Left colon (tissue), 2 donors: Measurements from ENCODE around the gene NFATC3. TPM values are rescaled to one million over a fixed set of nuclear protein-coding genes. Genes with fewer than 3 reads are reported as not detected.
"Not testable (repeated sequence)": the region's sequence is repeated elsewhere in the genome, so short reads cannot be mapped to it uniquely, and the experiment has no call there.

Experiments used
- ATAC-seq: fragments of 200-7000 bp; cut with Tn5 transposase; one replicate; pipeline ENCODE4 v1.9.1; 2020; ENCODE audit warnings: mild to moderate bottlenecking, moderate library complexity
- DNase-seq, 2 donors: peaks; one replicate each; pipeline ENCODE4 v3.0.0-alpha.2; 2020
- intact Hi-C, 2 donors: fragments of 100-400 bp; cut with DNase I in 1 of 2; cut with micrococcal nuclease in 1 of 2; formaldehyde crosslinking; loops; one replicate each; pipeline versions ENCODE4 v1.11.2 to v1.14.0; 2022; cut with DNase I, micrococcal nuclease
- total RNA-seq, 2 donors: library from RNA; stranded (reverse); fragmentation: NEBNext Ultra II Directional; extraction: Animal tissue kit (Norgen Biotek cat#: 25700); gene quantifications; one replicate each; pipeline ENCODE4 v1.2.1, GENCODE V29; 2021
- donor health status: DM: no; HTN: no; CAD: no.
- donor health status: DM: yes; HTN: yes; CAD: no.

The NFATC3 gene
- total RNA-seq, 2 donors from 2014 or later: 24.6 to 24.9 TPM

DNA sequence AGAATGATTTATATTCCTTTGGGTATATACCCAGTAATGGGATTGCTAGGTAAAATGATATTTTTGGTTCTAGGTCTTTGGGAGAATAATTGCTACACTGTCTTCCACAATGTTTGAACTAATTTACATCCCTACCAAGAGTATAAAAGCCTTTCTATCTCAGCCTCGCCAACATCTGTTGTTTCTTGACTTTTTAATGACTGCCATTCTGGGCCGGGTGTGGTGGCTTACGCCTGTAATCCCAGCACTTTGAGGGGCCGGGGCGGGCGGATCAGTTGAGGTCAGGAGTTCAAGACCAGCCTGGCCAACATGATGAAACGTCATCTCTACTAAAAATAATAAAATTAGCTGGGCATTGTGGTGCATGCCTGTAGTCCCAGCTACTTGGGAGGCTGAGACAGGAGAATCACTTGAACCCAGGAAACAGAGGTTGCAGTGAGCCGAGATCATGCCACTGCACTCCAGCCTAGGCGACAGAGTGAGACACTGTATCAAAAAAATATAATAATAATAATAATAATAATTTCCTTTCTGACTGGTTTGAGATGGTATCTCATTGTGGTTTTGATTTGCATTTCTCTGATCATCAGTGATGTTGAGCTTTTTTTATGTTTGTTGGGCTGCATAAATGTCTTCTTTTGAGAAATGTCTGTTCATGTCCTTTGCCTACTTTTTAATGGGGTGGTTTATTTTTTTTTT is 22.2 kb downstream of the NFATC3 start:
- ATAC-seq: peak; percentile 44
- DNase-seq, intact Hi-C loops: not testable (repeated sequence)

DNA sequence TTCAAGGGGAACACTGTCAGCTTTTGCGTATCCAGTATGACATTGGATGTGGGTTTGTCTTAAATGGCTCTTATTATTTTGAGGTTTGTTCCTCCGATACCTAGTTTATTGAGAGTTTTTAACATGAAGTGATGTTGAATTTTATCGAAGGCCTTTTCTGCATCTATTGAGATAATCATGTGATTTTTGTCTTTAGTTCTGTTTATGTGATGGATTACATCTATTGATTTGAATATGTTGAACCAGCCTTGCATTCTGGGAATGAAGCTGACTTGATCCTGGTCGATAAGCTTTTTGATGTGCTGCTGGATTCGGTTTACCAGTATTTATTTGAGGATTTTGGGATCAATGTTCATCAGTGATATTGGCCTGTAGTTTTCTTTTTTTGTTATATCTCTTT is 24.0 kb downstream of the NFATC3 start:
- DNase-seq, ATAC-seq, intact Hi-C loops: not testable (repeated sequence)

DNA sequence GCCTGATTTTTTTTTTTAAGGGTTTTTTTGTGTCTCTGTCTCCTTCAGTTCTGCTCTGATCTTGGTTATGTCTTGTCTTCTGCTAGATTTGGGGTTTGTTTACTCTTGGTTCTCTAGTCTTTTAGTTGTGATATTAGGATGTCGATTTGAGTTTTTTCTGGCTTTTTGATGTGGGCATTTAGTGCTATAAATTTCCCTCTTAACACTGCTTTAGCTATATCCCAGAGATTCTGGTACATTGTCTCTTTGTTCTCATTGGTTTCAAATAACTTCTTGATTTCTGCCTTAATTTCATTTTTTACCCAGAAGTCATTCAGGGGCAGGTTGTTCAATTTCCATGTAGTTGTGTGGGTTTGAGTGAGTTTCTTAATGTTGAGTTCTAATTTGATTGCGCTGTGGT is 25.4 kb downstream of the NFATC3 start:
- intact Hi-C loops, DNase-seq, ATAC-seq: not testable (repeated sequence)

DNA sequence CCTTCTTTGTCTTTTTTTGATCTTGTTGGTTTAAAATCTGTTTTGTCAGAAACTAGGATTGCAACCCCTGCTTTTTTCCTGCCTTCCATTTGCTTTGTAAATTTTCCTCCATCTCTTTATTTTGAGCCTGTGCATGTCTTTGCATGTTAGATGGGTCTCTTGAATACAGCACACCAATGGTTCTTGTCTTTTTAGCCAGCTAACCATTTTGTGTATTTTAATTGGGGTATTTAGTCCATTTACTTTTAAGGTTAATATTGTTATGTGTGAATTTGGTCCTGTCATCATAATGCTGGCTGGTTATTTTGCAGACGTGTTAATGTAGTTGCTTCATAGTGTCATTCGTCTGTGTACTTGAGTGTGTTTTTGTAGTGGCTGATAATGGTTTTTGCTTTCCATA is 26.2 kb downstream of the NFATC3 start:
- DNase-seq (no peak), ATAC-seq (no peak)
- intact Hi-C loops: no loop called here

DNA sequence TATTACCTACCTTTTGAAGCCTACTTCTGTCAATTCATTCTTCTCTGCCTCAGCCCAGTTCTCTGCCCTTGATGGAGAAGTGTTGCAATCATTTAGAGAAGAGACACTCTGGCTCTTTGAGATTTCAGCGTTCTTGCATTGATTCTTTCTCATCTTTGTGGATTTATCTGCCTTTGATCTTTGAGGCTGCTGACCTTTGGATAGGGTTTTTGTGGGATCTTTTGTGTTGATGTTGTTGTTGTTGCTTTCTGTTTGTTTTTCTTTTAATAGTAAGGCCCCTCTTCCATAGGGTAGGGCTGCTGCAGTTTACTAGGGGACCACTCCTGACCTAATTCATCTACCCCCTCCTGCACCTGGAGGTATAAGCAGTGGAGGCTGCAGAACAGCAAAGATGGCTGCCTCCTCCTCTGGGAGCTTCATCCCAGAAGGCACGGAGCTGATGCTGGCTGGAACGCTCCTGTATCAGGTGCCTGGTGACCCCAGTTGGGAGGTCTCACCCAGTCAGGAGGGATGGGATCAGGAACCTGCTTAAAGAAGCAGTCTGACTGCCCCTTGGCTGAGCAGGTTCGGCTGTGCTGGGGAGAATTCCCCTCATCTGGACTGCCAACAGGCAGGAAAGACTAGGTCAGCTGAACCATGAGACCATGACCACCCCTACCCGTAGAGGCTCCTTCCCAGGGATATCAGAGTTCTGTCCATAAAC is 28.0 kb downstream of the NFATC3 start:
- DNase-seq (no peak), ATAC-seq (no peak)
- intact Hi-C loops: no loop called here

DNA sequence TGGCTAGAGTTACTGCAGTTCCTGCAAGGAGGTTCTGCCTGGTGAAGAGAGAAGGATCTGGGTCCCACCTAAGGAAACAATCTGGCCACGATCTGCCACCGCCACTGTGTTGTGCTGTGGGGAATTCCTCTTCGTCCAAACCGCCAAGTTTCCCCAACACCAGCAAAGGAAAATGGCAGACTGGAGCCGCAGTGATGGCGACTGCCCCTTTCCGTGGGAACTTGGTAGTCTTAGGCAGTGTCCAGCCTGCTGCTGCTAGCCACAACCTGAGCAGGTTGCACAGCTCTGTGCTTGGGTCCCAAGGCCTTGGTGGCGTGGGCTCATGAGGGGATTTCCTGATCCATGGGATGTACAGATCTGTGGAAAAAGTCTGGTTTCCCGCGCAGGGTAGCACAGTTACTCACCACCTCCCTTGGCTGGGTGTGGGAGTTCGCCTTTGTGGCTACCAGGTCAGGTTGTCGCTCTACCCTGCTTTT is 28.6 kb downstream of the NFATC3 start:
- ATAC-seq (no peak), DNase-seq (no peak)
- intact Hi-C loops: no loop called here

DNA sequence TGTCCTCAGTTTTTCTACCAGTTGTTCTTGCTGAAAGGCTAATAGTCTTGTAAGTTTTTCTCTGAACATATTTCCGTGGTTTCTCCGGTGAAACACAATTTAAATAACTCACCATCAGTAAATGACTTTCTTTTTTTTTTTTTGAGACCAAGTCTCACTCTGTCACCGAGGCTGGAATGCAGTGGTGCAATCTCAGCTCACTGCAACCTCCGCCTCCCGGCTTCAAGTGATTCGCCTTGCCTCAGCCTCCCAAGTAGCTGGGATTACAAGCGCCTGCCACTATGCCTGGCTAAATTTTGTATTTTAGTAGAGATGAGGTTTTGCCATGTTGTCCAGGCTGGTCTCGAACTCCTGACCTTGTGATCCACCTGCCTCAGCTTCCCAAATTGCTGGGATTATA is 29.8 kb downstream of the NFATC3 start:
- intact Hi-C loops, DNase-seq, ATAC-seq: not testable (repeated sequence)

DNA sequence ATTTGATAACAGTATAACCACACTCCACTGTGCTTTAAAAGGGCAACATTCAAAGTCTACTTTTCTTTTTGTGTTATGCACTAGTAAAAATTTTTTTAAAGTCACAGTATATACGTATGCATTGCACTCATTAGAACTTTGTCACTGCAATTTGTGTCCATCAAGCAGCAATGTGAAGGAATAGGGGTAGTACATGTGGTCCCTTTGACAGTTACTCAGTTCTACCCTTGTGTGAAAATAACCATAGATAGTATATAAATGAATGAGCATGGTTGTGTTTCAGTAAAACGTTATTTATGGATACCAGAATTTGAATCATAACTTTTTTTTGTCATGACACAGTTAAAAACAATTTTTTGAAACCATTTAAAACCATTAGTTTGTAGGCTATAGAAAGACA is 30.7 kb downstream of the NFATC3 start:
- DNase-seq: no peak
- ATAC-seq: no peak
- intact Hi-C loops: no loop called here

DNA sequence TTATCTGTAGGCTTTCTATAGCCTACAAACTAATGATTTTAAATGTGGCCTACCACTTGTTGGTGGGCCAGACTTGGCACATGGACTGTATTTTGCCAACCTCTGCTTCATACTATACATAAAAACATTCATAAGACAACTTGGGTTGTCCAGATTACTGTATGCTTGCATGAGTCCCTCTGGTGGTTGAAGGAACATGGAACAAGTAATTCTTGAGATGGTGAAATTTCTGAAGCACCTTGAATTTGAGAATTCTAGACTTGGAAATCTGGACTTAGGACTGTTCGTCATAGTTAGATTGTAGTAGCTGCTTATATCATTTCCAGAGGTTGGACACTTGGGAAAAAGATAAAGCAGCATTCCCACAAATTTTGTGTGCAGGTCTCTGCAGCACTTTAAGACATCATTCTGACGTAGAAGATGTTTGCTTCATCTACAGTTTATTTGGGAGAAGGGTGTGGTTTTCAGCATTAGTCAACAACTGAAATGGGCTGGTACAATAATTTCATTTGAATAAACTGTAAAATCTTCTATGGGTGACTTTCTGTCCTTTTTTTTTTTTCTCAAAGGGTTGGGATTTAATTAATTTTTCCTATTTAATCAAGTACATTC is 31.2 kb downstream of the NFATC3 start:
- ATAC-seq (peak; percentile 73), DNase-seq (no peak)
- intact Hi-C loops: no loop called here

DNA sequence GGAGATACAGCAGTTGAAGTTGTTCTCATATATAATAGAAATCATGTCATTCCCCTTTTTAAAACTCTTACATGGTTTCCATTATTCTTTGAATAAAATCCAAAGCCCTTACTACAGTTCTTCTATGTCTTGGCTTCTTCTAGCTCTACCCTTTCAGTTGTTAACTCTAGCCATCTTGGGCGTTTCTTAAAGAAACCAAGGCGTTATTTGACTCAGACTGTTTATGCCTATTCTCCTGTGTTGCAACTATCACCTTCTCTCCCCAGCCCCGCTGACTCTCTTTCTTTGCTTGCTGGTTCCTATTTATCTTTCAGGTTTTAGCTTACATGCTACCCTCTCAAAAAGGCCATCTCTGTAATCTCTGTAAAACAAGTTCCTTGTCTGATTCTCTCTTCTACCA is 32.7 kb downstream of the NFATC3 start:
- DNase-seq: no peak
- intact Hi-C loops: no loop called here

DNA sequence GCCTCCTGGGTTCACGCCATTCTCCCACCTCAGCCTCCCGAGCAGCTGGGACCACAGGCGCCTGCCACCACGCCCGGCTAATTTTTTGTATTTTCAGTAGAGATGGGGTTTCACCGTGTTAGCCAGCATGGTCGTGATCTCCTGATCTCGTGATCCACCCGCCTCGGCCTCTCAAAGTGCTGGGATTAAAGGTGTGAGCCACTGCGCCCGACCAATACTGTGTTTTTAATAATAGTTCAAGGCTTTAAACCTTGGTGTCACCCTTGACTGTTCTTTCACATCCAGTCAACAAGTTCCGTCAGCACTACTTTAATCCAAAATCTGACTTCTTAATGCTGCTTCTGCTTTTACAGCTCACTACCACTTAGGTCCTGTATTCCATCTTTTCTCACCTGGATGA is 33.8 kb downstream of the NFATC3 start:
- ATAC-seq, DNase-seq, intact Hi-C loops: not testable (repeated sequence)

More for the DNA sequence above, 32.7 kb downstream of the NFATC3 start:
- no peak for ATAC-seq

DNA sequence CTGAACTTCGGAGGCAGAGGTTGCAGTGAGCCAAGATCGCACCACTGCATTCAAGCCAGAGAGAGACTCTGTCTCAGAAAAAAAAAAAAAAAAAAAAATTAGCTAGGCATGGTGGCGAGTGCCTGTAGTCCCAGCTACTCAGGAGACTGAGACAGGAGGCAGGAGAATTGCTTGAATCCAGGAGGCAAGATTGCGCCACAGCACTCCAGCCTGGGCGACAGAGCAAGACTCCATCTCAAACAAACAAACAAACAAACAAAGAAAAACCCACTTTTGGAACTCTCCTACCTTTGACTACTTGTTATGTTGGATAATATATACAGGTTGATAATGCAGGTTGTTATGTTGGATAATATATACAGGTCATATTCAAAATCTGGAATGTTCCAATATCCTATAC is 35.3 kb downstream of the NFATC3 start:
- ATAC-seq, DNase-seq, intact Hi-C loops: not testable (repeated sequence)

DNA sequence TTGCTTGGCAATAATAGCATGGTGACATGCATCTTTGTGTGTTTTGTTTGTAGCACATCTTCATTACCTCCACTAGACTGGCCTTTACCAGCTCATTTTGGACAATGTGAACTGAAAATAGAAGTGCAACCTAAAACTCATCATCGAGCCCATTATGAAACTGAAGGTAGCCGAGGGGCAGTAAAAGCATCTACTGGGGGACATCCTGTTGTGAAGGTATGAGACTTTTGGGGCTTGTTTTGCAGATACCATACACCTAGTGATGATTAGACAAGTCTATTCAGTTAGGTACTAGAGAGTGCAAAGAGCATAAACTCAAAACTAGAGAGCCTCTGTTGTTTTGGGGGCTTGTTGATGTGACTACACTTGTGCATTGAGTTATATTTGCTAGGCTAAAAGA is 41.2 kb downstream of the NFATC3 start:
- intact Hi-C loops: loop anchor here in 1 of 2 donors (5.0 kb wide), 1 partner anchor 34 kb away; no protein-coding TSS in a partner anchor
- no peak for ATAC-seq

DNA sequence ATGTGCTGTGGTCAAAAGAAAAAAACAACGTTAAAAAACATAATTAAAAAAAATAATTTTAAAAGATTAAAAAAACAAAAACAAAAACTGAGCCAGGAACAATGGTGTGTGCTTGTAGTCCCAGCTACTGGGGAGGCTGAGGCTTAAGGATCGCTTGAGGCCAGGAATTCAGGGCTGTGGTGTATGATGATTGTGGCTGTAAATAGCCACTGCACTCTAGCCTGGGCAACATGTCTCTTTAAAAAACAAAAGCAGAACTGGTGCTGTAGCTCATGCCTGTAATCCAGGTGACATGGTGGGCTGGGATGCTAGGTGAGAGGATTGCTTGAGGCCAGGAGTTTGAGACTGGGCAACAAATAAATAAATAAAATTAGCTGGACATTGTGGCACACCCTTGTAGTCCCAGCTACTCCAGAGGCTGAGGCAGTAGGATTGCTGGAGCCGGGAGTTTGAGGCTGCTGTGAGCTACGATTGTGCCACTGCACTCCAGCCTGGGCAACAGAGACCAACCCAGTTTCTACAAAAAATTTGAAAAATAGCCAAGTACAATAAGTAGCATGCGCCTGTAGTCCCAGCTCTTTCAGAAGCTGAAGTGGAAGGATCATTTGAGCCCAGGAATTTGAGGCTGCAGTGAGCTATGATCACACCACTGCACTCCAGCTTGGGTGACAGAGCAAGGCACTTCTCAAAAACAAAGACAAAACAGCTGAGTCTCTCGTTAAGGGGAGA is 43.6 kb downstream of the NFATC3 start:
- ATAC-seq (no peak), DNase-seq (no peak)
- intact Hi-C loops: loop anchor here in 1 of 2 donors (5.0 kb wide), 1 partner anchor 36 kb away; no protein-coding TSS in a partner anchor

More for the DNA sequence above, 41.2 kb downstream of the NFATC3 start:
- DNase-seq: no peak

DNA sequence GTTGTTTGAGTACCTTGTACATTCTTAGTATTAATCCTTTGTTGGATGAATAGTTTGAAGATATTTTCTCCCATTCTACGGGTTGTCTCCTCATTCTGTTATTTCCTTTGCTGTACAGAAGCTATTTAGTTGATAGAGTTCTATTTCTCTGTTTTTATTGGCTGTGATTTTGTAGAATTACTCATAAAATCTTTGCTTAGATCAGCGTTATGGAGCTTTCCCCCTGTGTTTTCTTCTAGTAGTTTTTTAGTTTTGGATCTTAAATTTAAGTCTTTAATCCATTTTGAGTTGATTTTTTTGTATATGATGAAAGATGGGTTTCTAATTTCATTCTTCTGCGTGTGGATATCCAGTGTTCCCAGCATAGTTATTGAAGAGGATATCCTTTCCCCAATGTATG is 45.4 kb downstream of the NFATC3 start:
- intact Hi-C loops: no loop called here
- no peak for DNase-seq
- no peak for ATAC-seq

DNA sequence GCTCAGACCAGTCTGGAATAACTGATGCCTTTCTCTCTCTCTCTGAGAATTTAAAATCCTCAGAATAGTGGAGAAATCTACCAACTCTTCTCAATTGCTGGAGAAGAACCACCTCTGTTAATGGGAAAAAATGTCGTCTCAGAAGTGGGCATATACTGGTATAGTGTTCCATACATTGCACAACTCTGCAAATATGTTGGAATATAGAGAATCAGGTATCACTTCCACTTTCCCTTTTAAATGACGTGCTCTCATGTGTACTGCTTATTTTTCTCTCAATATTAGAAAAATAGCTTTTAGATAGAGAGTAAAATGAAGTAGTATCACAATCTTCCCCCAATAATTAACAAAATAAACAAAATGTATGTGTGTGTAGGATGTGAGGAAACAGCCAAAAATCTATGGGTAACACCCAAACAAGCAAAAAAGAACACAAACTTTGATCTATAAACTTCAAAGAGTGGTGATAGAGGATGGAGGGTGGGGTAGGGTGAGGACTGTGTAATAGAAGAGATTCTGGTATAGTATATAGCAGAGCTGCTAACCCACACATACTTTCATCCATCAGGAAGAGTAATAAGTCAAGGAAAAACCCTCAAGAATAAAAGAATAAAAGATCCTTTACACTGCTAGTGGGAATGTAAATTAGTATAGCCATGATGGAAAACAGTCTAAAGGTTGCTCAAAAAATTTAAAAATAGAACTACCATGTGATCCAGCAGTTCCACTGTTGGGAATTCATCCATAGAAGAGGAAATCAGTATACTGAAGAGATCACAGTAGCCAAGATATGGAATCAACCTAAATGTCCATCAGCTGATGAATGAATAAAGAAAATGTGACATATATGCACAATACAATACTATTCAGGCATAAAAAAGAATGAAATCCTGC is 46.9 kb downstream of the NFATC3 start:
- ATAC-seq (no peak), DNase-seq (no peak)
- intact Hi-C loops: no loop called here

DNA sequence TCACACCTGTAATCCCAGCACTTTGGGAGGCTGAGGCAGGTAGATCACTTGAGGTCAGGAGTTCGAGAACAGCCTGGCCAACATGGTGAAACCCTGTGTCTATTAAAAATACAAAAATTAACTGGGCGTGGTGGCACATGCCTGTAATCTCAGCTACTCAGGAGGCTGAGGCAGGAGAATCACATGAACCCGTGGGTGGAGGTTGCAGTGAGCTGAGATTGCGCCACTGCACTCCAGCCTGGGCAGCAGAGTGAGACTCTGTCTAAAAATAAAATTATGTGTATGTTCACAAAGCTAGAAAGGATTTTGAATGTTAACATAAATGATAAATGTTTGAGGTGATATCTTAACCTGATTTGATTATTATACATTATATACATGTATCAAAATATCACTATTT is 47.8 kb downstream of the NFATC3 start:
- intact Hi-C loops, ATAC-seq, DNase-seq: not testable (repeated sequence)

DNA sequence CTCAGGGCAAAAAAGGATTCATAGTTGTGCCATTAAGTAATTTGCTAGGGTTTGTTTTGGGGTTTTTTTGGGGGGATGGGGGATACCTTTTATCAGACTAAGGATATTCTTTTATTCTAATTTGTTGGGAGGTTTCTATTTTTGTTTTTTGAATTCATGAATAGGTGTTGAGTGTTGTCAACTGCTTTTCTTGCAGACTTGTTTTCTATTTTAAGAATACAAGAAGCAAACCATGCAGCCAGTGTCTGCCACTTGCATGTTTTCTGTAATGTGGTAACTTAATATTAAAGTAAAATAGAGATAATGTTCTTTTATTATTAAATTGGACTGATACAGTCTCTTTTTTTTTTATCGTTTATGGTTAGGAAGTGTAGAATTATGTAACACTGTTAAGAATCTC is 49.5 kb downstream of the NFATC3 start:
- ATAC-seq (no peak), DNase-seq (no peak)
- intact Hi-C loops: no loop called here
